ENCODE results near the gene DDX10. TPM values are rescaled to one million over a fixed set of nuclear protein-coding genes. Genes with fewer than 3 reads are reported as not detected.

DDX10 gene
- total and polyA plus RNA-seq, 2 of the 8 experiments (the other 6 are each of a cell fraction or from before 2014, with no cell fraction given), result 49.2 to 52.2 TPM

DNA sequence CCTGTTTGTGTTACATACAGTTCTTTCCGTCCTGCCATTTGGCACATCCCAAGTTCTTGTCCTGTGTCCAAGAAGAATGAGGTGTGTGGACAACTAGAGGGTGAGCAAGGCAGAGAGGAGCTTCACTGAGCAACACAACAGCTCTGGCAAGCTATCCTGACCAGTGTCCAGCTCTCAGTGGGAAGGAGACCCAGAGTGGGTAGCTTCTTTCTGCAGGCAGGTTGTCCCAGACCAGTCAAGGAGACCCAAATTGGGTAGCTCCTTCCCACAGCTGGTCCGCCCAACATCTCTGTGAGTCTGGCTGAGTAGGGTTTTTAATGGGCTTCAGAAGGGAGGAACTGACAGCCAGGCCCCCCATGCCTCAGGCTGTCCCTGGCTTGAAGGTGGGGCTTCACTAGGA is 36.1 kb upstream of the DDX10 start:
- Histone ChIP-seq H2BK12ac (ENCODE audit: low read depth, low read length) (no peak overlapping the region), H3K27me3 (replicated peaks in 1 of 4; ENCODE audit: control insufficient read depth in 3 of 4, extremely low read depth in 1 of 4, insufficient read depth in 3 of 4, low read length in 3 of 4) (no peaks in the 10 kb centered on the region), H2BK120ac (replicated peaks; ENCODE audit: low read depth, low read length) (no peak overlapping the region), H3K4me3 (ENCODE audit: extremely low read depth in 1 of 4, insufficient read depth in 2 of 4, low read depth in 3 of 4, low read length in 4 of 4) (no peak overlapping the region), H4K20me1 (replicated peaks in 1 of 2; ENCODE audit: control insufficient read depth in 1 of 2, insufficient read depth in 2 of 2, low read length in 2 of 2) (no peaks in the 10 kb centered on the region), H3K27ac (ENCODE audit: low read depth, low read length) (no peak overlapping the region), H4K91ac (replicated peaks; ENCODE audit: insufficient read length, low read length) (no peak overlapping the region), H2BK20ac (ENCODE audit: low read length) (no peak overlapping the region), H3K36me3 (ENCODE audit: control insufficient read depth in 2 of 4, insufficient read depth in 4 of 4, low read length in 3 of 4) (no peaks in the 10 kb centered on the region), H2AK5ac (ENCODE audit: low read depth, low read length) (no peak overlapping the region), H3K14ac (ENCODE audit: insufficient read length) (no peak overlapping the region), H4K8ac (ENCODE audit: extremely low read depth, insufficient read depth, low read length) (no peak overlapping the region), H3K79me1 (ENCODE audit: low read depth, low read length) (no peaks in the 10 kb centered on the region), H3K4me1 (replicated peaks in 1 of 4; ENCODE audit: control insufficient read depth in 3 of 4, insufficient read depth in 4 of 4, low read length in 3 of 4) (peaks cover 0 to 7% (median 0%) of the 10 kb centered on the region in 4 experiments; a peak in 2 of 7 replicates), H3K56ac (replicated peaks; ENCODE audit: insufficient read length, low read depth, low read length) (no peak overlapping the region), H4K5ac (ENCODE audit: insufficient read length, low read depth, low read length) (no peak overlapping the region), H3K23me2 (ENCODE audit: low read depth, low read length) (no peaks in the 10 kb centered on the region), H2BK15ac (ENCODE audit: low read length) (no peak overlapping the region), H3K18ac (ENCODE audit: extremely low read depth, low read length) (no peak overlapping the region), H3K23ac (ENCODE audit: insufficient read length) (no peak overlapping the region), H3K79me2 (ENCODE audit: control insufficient read depth in 1 of 2, insufficient read depth in 2 of 2, low read length in 2 of 2) (no peaks in the 10 kb centered on the region), H3K9me3 (ENCODE audit: insufficient read depth in 2 of 2, low read depth in 1 of 2, low read length in 1 of 2) (peaks cover 11 to 12% of the 10 kb centered on the region in 2 experiments), H3K4me2 (ENCODE audit: insufficient read depth in 1 of 2, low read depth in 2 of 2, low read length in 2 of 2) (no peak overlapping the region), H3K4ac (replicated peaks; ENCODE audit: insufficient read length, low read depth, low read length) (no peak overlapping the region), H3K9ac (replicated peaks in 1 of 4; ENCODE audit: extremely low read depth in 1 of 4, low read depth in 3 of 4, low read length in 3 of 4) (no peak overlapping the region), H2BK5ac (ENCODE audit: low read depth, low read length) (no peak overlapping the region), H2AFZ (ENCODE audit: low read length) (no peak overlapping the region)
- TF ChIP-seq ATF3 (IDR thresholded peaks at IDR 0.05; ENCODE audit: insufficient read depth, low read depth, low read length) (no peak), SIRT6 (IDR thresholded peaks at IDR 0.05; ENCODE audit: low read length) (no peak), JUND (IDR thresholded peaks at IDR 0.05; ENCODE audit: low read length) (no peak), EGR1 (IDR thresholded peaks at IDR 0.05; ENCODE audit: borderline replicate concordance, low read depth, low read length) (no peak), BRCA1 (IDR thresholded peaks at IDR 0.05; ENCODE audit: low read depth, low read length) (no peak), GABPA (IDR thresholded peaks at IDR 0.05; ENCODE audit: borderline replicate concordance, insufficient read depth, low read length) (no peak), TCF12 (IDR thresholded peaks at IDR 0.05; ENCODE audit: low read depth, low read length) (no peak), NRF1 (IDR thresholded peaks at IDR 0.05; ENCODE audit: low read depth, low read length) (no peak), SRF (IDR thresholded peaks at IDR 0.05; ENCODE audit: low read depth, low read length) (no peak), ZNF274 (IDR thresholded peaks at IDR 0.05; ENCODE audit: borderline replicate concordance, extremely low read depth, low read length) (no peak), CEBPB (IDR thresholded peaks at IDR 0.05; ENCODE audit: low read depth, low read length) (no peak)
- DNase-seq (ENCODE audit: low read depth in 1 of 2, low spot score in 2 of 2) (no peak), FAIRE-seq (no peak)
- CTCF ChIA-PET (ENCODE audit: partially characterized antibody), result interaction anchor here (0.9 to 1.1 kb wide), 2 partner anchors 287 to 769 kb away, joined by 3 read pairs; no protein-coding TSS in a partner anchor
- WGBS, 2 experiments (ENCODE audit: extremely low coverage in 1 of 2, insufficient coverage in 1 of 2, insufficient read length in 1 of 2, insufficient replicate concordance in 2 of 2, low coverage in 1 of 2, low lambda C conversion rate in 2 of 2, missing lambda C conversion rate in 1 of 2), result 85% methylated on average over 2 of the region's 2 CpGs; no CpG with 5 or more reads in 1 of the 2 experiments
- POLR2A ChIA-PET (ENCODE audit: partially characterized antibody), result no interaction called here

Measured in H1 (cell line).